Measurements from ENCODE around the gene LCN1.

- no peak for TF ChIP-seq CTCF (IDR thresholded peaks at IDR 0.05)
- TF ChIP-seq POLR2A (IDR thresholded peaks at IDR 0.05) = no peak
Measured at GRCh38 chr9:135522137-135522877, 1.1 kb downstream of the LCN1 start.

Data from esophagus squamous epithelium (tissue), 4 donors.